ENCODE measurements around the gene POU6F2. TPM values are rescaled to one million over a fixed set of nuclear protein-coding genes. Genes with fewer than 3 reads are reported as not detected.
A peak's percentile ranks its signal among the peaks of the same experiment; 100 is the strongest.

Gene POU6F2
- total RNA-seq, 6 experiments from 2014 or later, result 0.12 to 2.1 (median 0.64) TPM; not detected in 2

DNA sequence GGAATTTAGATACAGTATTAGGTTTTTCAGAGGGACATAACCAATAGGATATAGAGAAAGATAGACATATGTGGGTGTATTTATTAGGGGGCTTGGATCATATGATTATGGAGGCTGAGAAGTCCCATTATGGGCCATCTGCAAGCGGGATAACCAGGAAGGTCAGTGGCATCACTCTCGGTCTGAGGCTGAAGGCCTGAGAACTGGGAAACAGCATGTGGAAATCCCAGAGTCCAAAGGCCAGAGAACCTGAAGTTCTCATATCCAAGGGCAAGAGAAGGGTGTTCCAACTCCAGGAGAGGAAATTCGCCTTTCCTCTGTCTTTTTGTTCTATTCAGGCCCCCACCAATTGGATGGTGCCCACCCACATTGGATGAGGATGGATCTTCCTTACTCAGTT, 180.7 kb downstream of the POU6F2 start:
- no peak for TF ChIP-seq POLR2A (IDR thresholded peaks at IDR 0.05)
- TF ChIP-seq, protein P1, sequence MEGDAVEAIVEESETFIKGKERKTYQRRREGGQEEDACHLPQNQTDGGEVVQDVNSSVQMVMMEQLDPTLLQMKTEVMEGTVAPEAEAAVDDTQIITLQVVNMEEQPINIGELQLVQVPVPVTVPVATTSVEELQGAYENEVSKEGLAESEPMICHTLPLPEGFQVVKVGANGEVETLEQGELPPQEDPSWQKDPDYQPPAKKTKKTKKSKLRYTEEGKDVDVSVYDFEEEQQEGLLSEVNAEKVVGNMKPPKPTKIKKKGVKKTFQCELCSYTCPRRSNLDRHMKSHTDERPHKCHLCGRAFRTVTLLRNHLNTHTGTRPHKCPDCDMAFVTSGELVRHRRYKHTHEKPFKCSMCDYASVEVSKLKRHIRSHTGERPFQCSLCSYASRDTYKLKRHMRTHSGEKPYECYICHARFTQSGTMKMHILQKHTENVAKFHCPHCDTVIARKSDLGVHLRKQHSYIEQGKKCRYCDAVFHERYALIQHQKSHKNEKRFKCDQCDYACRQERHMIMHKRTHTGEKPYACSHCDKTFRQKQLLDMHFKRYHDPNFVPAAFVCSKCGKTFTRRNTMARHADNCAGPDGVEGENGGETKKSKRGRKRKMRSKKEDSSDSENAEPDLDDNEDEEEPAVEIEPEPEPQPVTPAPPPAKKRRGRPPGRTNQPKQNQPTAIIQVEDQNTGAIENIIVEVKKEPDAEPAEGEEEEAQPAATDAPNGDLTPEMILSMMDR (IDR thresholded peaks at IDR 0.05), result no peak
- Histone ChIP-seq H3K27ac (no peak overlapping the region), H3K4me1 (no peaks in the 10 kb centered on the region), H3K9me3 (no peaks in the 10 kb centered on the region), H3K27me3 (no peaks in the 10 kb centered on the region), H3K4me3 (no peak overlapping the region), H3K36me3 (no peaks in the 10 kb centered on the region)
- ATAC-seq (peak in 1 of 4 donors; percentile 32), DNase-seq (no peak)
- 39% methylated on average over 3 of the region's 3 CpGs for WGBS (ENCODE audit: insufficient coverage, low coverage, low lambda C conversion rate, missing lambda C conversion rate)
- intact Hi-C loops (cut with DNase I), result no loop called here

DNA sequence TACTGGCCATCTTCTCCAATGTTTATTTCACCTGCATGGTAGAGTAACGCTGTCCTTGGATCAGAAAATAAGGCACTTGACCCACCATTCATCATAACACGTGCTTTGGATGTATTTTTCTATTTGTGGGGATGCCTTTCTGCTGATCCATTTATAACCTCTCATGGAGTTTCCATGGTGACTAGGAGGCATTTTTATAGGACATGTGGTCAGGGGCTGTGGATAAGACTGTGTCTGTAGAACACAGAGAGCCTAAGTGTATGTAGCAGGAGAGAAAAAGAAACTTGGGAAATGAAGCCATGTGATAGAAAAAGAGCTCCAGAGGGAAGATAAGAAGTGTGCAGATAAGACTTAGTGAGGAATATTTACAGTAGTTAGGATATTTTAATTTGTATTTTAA, 184.2 kb downstream of the POU6F2 start:
- TF ChIP-seq, protein P1 (IDR thresholded peaks at IDR 0.05), result no peak
- no peak for TF ChIP-seq POLR2A (IDR thresholded peaks at IDR 0.05)
- no peaks in the 10 kb centered on the region for H3K4me1 ChIP-seq
- ATAC-seq (no peak), DNase-seq (no peak)
- no peak overlapping the region for H3K4me3 ChIP-seq
- intact Hi-C loops (cut with DNase I), result no loop called here
- no peaks in the 10 kb centered on the region for H3K27me3 ChIP-seq
- no peaks in the 10 kb centered on the region for H3K36me3 ChIP-seq
- 53% methylated on average over 2 of the region's 2 CpGs for WGBS (ENCODE audit: insufficient coverage, low coverage, low lambda C conversion rate, missing lambda C conversion rate)
- no peak overlapping the region for H3K27ac ChIP-seq
- H3K9me3 ChIP-seq, result no peaks in the 10 kb centered on the region

DNA sequence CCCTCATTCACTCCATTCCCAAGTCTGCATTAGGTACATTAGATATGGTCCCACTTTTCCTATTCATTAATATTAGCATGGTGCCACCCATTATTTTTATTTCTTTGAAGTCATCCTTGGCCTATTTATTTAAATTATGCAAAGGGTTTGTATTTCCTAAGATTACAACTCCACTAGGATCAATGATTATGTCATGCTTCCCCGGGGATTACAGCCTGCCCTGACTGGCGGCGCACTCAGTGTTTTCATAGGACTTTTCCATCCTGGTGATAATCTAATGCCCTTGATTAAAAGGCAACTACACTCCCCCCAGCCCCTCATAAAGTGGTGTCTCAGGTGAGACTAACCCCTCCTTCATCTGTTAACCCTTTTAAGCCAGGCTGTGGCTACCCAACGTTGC, 187.2 kb downstream of the POU6F2 start:
- no peaks in the 10 kb centered on the region for H3K27me3 ChIP-seq
- no peaks in the 10 kb centered on the region for H3K36me3 ChIP-seq
- no peak for TF ChIP-seq POLR2A (IDR thresholded peaks at IDR 0.05)
- TF ChIP-seq, protein P1 (IDR thresholded peaks at IDR 0.05), result no peak
- no peaks in the 10 kb centered on the region for H3K9me3 ChIP-seq
- WGBS (ENCODE audit: insufficient coverage, low coverage, low lambda C conversion rate, missing lambda C conversion rate), result 66% methylated on average over 4 of the region's 4 CpGs
- no peak overlapping the region for H3K27ac ChIP-seq
- no peak for DNase-seq
- no peak overlapping the region for H3K4me3 ChIP-seq
- ATAC-seq, result no peak
- intact Hi-C loops (cut with DNase I), result no loop called here
- H3K4me1 ChIP-seq, result no peaks in the 10 kb centered on the region

DNA sequence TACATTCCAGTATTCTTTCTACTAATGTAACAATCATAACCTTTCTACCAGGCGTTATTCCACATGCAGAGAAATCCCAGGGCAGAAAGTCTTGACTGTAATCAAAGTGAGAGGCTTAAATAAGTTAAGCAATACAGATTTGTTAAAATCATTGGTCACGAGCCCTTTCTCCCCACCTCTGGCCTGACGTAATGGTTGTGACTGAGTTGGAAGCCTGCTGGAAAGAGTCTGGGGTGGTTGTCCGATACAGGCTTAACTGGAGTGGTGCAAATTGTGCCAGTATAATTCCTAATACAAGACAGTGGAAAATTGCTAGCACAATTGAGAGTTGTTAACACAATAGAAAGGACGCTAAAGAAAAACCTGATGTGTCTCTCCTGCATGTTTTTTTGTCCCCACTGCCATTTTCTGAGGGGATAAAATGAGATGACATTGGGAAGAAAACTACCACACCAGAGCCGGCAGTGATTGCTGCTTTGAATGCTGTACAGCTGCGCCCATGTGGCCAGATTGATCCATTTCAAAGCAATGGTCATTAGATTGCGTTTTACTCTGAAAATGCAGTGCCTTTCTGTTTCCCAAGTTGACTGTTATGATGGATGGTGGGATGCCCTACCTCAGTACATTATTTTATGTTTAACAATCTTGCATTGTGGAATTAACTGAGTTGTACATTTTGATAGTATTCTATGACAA, 190.8 kb downstream of the POU6F2 start:
- Histone ChIP-seq H3K9me3 (no peaks in the 10 kb centered on the region), H3K27me3 (no peaks in the 10 kb centered on the region), H3K4me3 (no peak overlapping the region), H3K27ac (no peak overlapping the region), H3K36me3 (no peaks in the 10 kb centered on the region), H3K4me1 (no peaks in the 10 kb centered on the region)
- no peak for ATAC-seq
- WGBS (ENCODE audit: insufficient coverage, low coverage, low lambda C conversion rate, missing lambda C conversion rate), result 50% methylated on average over 6 of the region's 8 CpGs
- no peak for DNase-seq
- TF ChIP-seq POLR2A (IDR thresholded peaks at IDR 0.05), result no peak
- TF ChIP-seq, protein P1 (IDR thresholded peaks at IDR 0.05), result no peak
- intact Hi-C loops (cut with DNase I), result no loop called here

Measured in right lobe of liver (tissue), 6 donors.